ENCODE measurements around the gene FBXO41.
A peak's percentile ranks its signal among the peaks of the same experiment; 100 is the strongest.

The FBXO41 gene

DNA sequence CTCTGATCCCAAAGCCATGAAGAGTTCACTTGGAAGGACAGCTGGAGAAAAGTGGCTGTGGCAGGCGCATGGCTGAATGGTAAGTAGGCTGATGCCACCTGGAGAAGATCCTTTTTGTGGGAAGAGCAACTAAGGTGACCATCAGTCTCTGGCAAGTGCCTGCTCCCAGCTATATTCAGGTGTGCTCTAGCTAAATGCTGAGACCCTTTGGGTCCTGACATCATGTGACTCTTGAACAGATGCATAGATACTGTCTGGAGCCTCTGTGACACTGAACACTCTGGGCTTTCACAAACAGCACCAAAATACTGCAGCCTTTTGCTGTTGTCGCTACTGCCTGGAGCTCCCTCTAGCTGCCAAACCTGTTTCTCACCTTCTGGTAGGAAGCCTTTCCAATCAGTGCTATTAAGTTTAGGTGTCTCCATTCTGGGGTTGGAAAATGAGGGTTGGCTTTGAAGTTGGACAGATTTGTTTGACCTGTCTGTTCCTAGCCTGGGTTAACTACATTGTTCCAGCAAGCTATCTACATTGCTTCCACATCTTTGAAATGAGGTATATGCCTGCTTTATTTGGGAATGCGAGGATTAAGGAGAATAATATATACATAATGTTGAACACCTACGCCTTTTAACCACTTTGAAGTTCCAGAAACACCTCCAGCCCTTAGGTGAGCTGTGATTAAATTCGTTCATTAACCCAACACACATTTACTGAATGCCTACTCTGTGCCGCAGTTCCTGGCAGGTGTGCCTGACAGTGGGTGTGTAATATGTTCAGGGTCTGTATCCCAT is 6.0 kb upstream of the FBXO41 start:
- Histone ChIP-seq H3K36me3 (ENCODE audit: control insufficient read depth, low read length) (no peaks in the 10 kb centered on the region), H3K4me1 (ENCODE audit: control insufficient read depth, low read length) (peaks cover 19% of the 10 kb centered on the region), H3K9me2 (replicated peaks; ENCODE audit: control insufficient read depth, low read length) (no peaks in the 10 kb centered on the region), H3K27me3 (ENCODE audit: control insufficient read depth, low read length) (peaks cover 45% of the 10 kb centered on the region), H4K20me1 (ENCODE audit: control insufficient read depth, insufficient read depth, low read depth, low read length) (peaks cover 4% of the 10 kb centered on the region), H3K27ac (ENCODE audit: low read depth, low read length) (no peak overlapping the region), H3F3A (ENCODE audit: control insufficient read depth, insufficient read depth) (peaks cover 2% of the 10 kb centered on the region; the same call in 1 of the 2 replicates), H3K79me2 (ENCODE audit: control insufficient read depth, low read length) (no peaks in the 10 kb centered on the region), H3K9me3 (ENCODE audit: control insufficient read depth, insufficient read depth, low read length) (no peaks in the 10 kb centered on the region), H3K4me3 (ENCODE audit: low read length) (no peak overlapping the region), H3K4me2 (ENCODE audit: low read length) (no peak overlapping the region)
- no peak for TF ChIP-seq EZH2phosphoT487 (IDR thresholded peaks at IDR 0.05; ENCODE audit: borderline replicate concordance, low read length)
- TF ChIP-seq, protein P1, sequence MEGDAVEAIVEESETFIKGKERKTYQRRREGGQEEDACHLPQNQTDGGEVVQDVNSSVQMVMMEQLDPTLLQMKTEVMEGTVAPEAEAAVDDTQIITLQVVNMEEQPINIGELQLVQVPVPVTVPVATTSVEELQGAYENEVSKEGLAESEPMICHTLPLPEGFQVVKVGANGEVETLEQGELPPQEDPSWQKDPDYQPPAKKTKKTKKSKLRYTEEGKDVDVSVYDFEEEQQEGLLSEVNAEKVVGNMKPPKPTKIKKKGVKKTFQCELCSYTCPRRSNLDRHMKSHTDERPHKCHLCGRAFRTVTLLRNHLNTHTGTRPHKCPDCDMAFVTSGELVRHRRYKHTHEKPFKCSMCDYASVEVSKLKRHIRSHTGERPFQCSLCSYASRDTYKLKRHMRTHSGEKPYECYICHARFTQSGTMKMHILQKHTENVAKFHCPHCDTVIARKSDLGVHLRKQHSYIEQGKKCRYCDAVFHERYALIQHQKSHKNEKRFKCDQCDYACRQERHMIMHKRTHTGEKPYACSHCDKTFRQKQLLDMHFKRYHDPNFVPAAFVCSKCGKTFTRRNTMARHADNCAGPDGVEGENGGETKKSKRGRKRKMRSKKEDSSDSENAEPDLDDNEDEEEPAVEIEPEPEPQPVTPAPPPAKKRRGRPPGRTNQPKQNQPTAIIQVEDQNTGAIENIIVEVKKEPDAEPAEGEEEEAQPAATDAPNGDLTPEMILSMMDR (IDR thresholded peaks at IDR 0.05; ENCODE audit: low read depth, low read length, poor library complexity, severe bottlenecking) = peak; percentile 84

DNA sequence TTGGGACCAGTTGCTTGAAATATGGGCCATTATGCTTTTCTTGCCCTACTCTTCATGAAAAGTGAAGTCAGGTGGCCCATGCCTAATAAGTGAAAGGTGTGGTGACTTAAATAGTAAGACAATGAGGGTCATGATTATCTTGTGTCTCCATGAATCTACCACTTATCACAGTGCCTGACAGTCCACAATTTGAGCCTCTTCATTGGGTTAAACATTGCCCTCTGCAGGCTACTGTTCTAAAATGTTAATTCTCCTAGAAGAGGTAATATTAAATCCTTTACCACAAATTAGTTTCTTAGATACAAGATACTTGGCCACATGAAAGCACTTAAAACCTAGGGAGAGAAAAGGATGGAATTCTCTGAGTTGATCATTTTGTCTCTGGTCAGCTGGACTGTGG is 5.0 kb upstream of the FBXO41 start:
- Histone ChIP-seq H3K9me2 (replicated peaks; ENCODE audit: control insufficient read depth, low read length) (no peaks in the 10 kb centered on the region), H3F3A (ENCODE audit: control insufficient read depth, insufficient read depth) (peaks cover 5% of the 10 kb centered on the region; the same call in 1 of the 2 replicates), H3K4me2 (ENCODE audit: low read length) (no peak overlapping the region), H3K27ac (ENCODE audit: low read depth, low read length) (no peak overlapping the region), H3K27me3 (ENCODE audit: control insufficient read depth, low read length) (peaks cover 36% of the 10 kb centered on the region), H3K36me3 (ENCODE audit: control insufficient read depth, low read length) (no peaks in the 10 kb centered on the region), H3K9me3 (ENCODE audit: control insufficient read depth, insufficient read depth, low read length) (no peaks in the 10 kb centered on the region), H3K79me2 (ENCODE audit: control insufficient read depth, low read length) (no peaks in the 10 kb centered on the region), H4K20me1 (ENCODE audit: control insufficient read depth, insufficient read depth, low read depth, low read length) (peaks cover 4% of the 10 kb centered on the region), H3K4me3 (ENCODE audit: low read length) (no peak overlapping the region), H3K4me1 (ENCODE audit: control insufficient read depth, low read length) (peaks cover 25% of the 10 kb centered on the region)
- no peak for TF ChIP-seq EZH2phosphoT487 (IDR thresholded peaks at IDR 0.05; ENCODE audit: borderline replicate concordance, low read length)
- TF ChIP-seq, protein P1 (IDR thresholded peaks at IDR 0.05; ENCODE audit: low read depth, low read length, poor library complexity, severe bottlenecking) = no peak

DNA sequence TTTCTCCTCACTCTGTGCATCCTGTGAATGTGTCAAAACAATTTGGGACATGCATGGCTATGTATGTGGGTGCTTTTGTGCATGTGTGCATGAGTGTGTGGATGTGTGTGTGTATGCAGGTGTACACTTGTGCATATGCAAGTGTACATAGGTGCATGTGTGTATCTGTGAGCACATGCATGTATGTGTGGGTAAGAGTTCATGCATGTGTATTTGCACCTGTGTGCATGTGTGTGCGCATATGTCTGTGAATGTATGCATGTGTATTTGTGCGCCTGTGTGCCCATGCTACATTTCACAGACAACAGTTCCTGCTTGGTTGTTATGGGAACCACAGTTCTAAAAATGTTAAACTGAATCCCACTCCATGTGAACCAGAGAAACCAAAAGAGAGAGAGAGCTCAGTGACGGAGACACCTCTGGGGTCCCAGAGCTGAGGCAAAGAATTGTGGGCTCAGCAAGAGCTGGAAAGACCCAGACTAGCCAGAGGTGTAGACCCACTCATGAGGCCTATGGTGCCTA is 1.9 kb upstream of the FBXO41 start:
- Histone ChIP-seq H3F3A (ENCODE audit: control insufficient read depth, insufficient read depth) (peaks cover 5% of the 10 kb centered on the region; the same call in 1 of the 2 replicates), H3K4me3 (ENCODE audit: low read length) (no peak overlapping the region), H3K36me3 (ENCODE audit: control insufficient read depth, low read length) (peaks cover 29% of the 10 kb centered on the region), H3K4me2 (ENCODE audit: low read length) (no peak overlapping the region; the same call in 1 of the 2 replicates), H3K27ac (ENCODE audit: low read depth, low read length) (no peak overlapping the region), H4K20me1 (ENCODE audit: control insufficient read depth, insufficient read depth, low read depth, low read length) (peaks cover 14% of the 10 kb centered on the region), H3K4me1 (ENCODE audit: control insufficient read depth, low read length) (peaks cover 36% of the 10 kb centered on the region), H3K9me2 (replicated peaks; ENCODE audit: control insufficient read depth, low read length) (no peaks in the 10 kb centered on the region), H3K79me2 (ENCODE audit: control insufficient read depth, low read length) (peaks cover 30% of the 10 kb centered on the region), H3K9me3 (ENCODE audit: control insufficient read depth, insufficient read depth, low read length) (no peaks in the 10 kb centered on the region), H3K27me3 (ENCODE audit: control insufficient read depth, low read length) (peaks cover 7% of the 10 kb centered on the region)
- no peak for TF ChIP-seq EZH2phosphoT487 (IDR thresholded peaks at IDR 0.05; ENCODE audit: borderline replicate concordance, low read length)
- TF ChIP-seq, protein P1 (IDR thresholded peaks at IDR 0.05; ENCODE audit: low read depth, low read length, poor library complexity, severe bottlenecking) = no peak
